GM12878 (cell line): ENCODE measurements around the gene AP1M2. TPM values are rescaled to one million over a fixed set of nuclear protein-coding genes. Genes with fewer than 3 reads are reported as not detected.

Source experiments
- CBX3 ChIP-seq: fragments of 200-600 bp; sonication (generic); IDR thresholded peaks from 2 replicates; pipeline ENCODE4 v1.6.1; 2016; ENCODE audit warnings: low read depth, borderline replicate concordance
- HSF1 ChIP-seq: fragments of 150-350 bp; IDR thresholded peaks from 2 replicates; pipeline ENCODE4 v1.6.1; 2014; ENCODE audit warnings: mild to moderate bottlenecking, low read depth, low read length
- JUNB ChIP-seq: IDR thresholded peaks from 2 replicates; pipeline ENCODE4 v1.6.1; 2016; ENCODE audit warnings: antibody characterized with exemption, mild to moderate bottlenecking
- KDM1A ChIP-seq: fragments of 200-600 bp; sonication (generic); IDR thresholded peaks from 2 replicates; pipeline ENCODE4 v1.6.1; 2016; ENCODE audit warnings: borderline replicate concordance
- NFIC ChIP-seq: IDR thresholded peaks from 2 replicates; pipeline ENCODE4 v1.6.1; 2012; ENCODE audit warnings: low read depth, mild to moderate bottlenecking, inconsistent platforms, low read length, moderate library complexity
- NKRF ChIP-seq: fragments of 450-650 bp; conservative IDR thresholded peaks from 2 replicates; pipeline ENCODE4 v1.6.1; 2017; ENCODE audit warnings: mild to moderate bottlenecking, moderate library complexity
- NR2C2 ChIP-seq: IDR thresholded peaks from 2 replicates; pipeline ENCODE4 v1.6.1; 2011; ENCODE audit warnings: borderline replicate concordance, low read depth; ENCODE audit not compliant: control insufficient read depth, insufficient read length
- NRF1 ChIP-seq: conservative IDR thresholded peaks from 2 replicates; pipeline ENCODE4 v1.6.1; 2011; ENCODE audit warnings: mild to moderate bottlenecking, low read depth, low read length, improper control_type of control experiment
- RAD21 ChIP-seq: IDR thresholded peaks from 2 replicates; pipeline ENCODE4 v1.6.1; 2011; ENCODE audit warnings: mild to moderate bottlenecking, low read depth, low read length, moderate library complexity; ENCODE audit not compliant: insufficient read depth
- SIX5 ChIP-seq: IDR thresholded peaks from 2 replicates; pipeline ENCODE4 v1.6.1; 2011; ENCODE audit warnings: mild to moderate bottlenecking, low read depth, low read length, moderate library complexity; ENCODE audit not compliant: severe bottlenecking
- SPI1 ChIP-seq: IDR thresholded peaks from 2 replicates; pipeline ENCODE4 v1.6.1; 2011; ENCODE audit warnings: low read depth, mild to moderate bottlenecking, low read length, moderate library complexity, borderline replicate concordance; ENCODE audit not compliant: insufficient read depth
- TCF7 ChIP-seq: IDR thresholded peaks from 2 replicates; pipeline ENCODE4 v1.6.1; 2014; ENCODE audit warnings: antibody characterized with exemption, borderline replicate concordance
- ZNF207 ChIP-seq: fragments of 450-650 bp; IDR thresholded peaks from 2 replicates; pipeline ENCODE4 v1.6.1; 2014; ENCODE audit warnings: antibody characterized with exemption, mild to moderate bottlenecking, borderline replicate concordance
- ZNF592 ChIP-seq: fragments of 450-650 bp; IDR thresholded peaks from 2 replicates; pipeline ENCODE4 v1.6.1; 2017; ENCODE audit warnings: mild to moderate bottlenecking, moderate library complexity
- ZNF622 ChIP-seq: fragments of 450-650 bp; IDR thresholded peaks from 2 replicates; pipeline ENCODE4 v1.6.1; 2017; ENCODE audit warnings: mild to moderate bottlenecking, inconsistent platforms
- polyA plus RNA-seq, 11 experiments: library from polyadenylated mRNA; depleted of rRNA in 4 of 11; unstranded in 6 of 11; stranded (reverse) in 5 of 11; fragments of >200 nt; fragmentation: Nextera tagmentation in 4 of 11; fragmentation: Illumina TruSeq in 1 of 11; extraction: Ambion mirVana in 4 of 11; extraction: Trizol in 1 of 11; gene quantifications; 1 replicate in 1 of 11; 2 replicates in 10 of 11; pipeline versions ENCODE4 v1.2.1 to v1.2.3, GENCODE V29; 2011 to 2016; ENCODE audit warnings: inconsistent platforms in 2 of 11, missing spikeins in 2 of 11, low read depth in 1 of 11
- total RNA-seq, 4 experiments: library from RNA; depleted of rRNA in 3 of 4; stranded (reverse); fragments of >200 nt in 3 of 4; fragmentation: Illumina TruSeq in 1 of 4; extraction: Trizol in 1 of 4; gene quantifications; 2 replicates each; pipeline versions ENCODE4 v1.2.1 to v1.2.3, GENCODE V29; 2013 to 2021
- TF ChIP-seq, protein P1 (sequence below): fragments of 450-650 bp; IDR thresholded peaks from 2 replicates; pipeline ENCODE4 v1.6.1; 2017; ENCODE audit warnings: mild to moderate bottlenecking
- TF ChIP-seq, protein P2 (sequence below): fragments of 450-650 bp; IDR thresholded peaks from 2 replicates; pipeline ENCODE4 v1.6.1; 2018; ENCODE audit warnings: borderline replicate concordance, mild to moderate bottlenecking; ENCODE audit not compliant: partially characterized antibody

The AP1M2 gene
- total and polyA plus RNA-seq, 10 of the 15 experiments (the other 5 are each of a cell fraction or from before 2014, with no cell fraction given): 0.72 TPM; not detected in 9

- TF ChIP-seq, protein P1, sequence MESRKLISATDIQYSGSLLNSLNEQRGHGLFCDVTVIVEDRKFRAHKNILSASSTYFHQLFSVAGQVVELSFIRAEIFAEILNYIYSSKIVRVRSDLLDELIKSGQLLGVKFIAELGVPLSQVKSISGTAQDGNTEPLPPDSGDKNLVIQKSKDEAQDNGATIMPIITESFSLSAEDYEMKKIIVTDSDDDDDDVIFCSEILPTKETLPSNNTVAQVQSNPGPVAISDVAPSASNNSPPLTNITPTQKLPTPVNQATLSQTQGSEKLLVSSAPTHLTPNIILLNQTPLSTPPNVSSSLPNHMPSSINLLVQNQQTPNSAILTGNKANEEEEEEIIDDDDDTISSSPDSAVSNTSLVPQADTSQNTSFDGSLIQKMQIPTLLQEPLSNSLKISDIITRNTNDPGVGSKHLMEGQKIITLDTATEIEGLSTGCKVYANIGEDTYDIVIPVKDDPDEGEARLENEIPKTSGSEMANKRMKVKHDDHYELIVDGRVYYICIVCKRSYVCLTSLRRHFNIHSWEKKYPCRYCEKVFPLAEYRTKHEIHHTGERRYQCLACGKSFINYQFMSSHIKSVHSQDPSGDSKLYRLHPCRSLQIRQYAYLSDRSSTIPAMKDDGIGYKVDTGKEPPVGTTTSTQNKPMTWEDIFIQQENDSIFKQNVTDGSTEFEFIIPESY: no peak
- TF ChIP-seq CBX3 (no peak), RAD21 (no peak), ZNF622 (no peak), NFIC (no peak), KDM1A (no peak), JUNB (no peak), TCF7 (no peak), SPI1 (peak; percentile 19; the same call in 1 of the 2 replicates), NKRF (no peak), NRF1 (no peak), ZNF207 (no peak), SIX5 (no peak), ZNF592 (no peak), HSF1 (no peak), NR2C2 (no peak)
- TF ChIP-seq, protein P2, sequence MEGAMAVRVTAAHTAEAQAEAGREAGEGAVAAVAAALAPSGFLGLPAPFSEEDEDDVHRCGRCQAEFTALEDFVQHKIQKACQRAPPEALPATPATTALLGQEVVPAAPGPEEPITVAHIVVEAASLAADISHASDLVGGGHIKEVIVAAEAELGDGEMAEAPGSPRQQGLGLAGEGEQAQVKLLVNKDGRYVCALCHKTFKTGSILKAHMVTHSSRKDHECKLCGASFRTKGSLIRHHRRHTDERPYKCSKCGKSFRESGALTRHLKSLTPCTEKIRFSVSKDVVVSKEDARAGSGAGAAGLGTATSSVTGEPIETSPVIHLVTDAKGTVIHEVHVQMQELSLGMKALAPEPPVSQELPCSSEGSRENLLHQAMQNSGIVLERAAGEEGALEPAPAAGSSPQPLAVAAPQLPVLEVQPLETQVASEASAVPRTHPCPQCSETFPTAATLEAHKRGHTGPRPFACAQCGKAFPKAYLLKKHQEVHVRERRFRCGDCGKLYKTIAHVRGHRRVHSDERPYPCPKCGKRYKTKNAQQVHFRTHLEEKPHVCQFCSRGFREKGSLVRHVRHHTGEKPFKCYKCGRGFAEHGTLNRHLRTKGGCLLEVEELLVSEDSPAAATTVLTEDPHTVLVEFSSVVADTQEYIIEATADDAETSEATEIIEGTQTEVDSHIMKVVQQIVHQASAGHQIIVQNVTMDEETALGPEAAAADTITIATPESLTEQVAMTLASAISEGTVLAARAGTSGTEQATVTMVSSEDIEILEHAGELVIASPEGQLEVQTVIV: no peak
Measured at GRCh38 chr19:10566658-10567410, 20.3 kb downstream of the AP1M2 start (continued).
